PC-3 (cell line): Measurements from ENCODE around the gene CPN2. TPM values are rescaled to one million over a fixed set of nuclear protein-coding genes. Genes with fewer than 3 reads are reported as not detected.
A peak's percentile ranks its signal among the peaks of the same experiment; 100 is the strongest.

Experiments
- ATAC-seq: fragments of 200-7000 bp; cut with Tn5 transposase; 2 replicates; pipeline ENCODE4 v1.9.1; 2020; ENCODE audit warnings: mild to moderate bottlenecking, moderate library complexity
- BruUV-seq: library from RNA; stranded (reverse); fragments of 400-500 nt; replicated peaks from 2 replicates; lab custom pipeline; 2021; lab: Mats Ljungman, UMichigan
- CTCF ChIA-PET: fragments of 300-600 bp; sonication (Branson Sonifier 250); formaldehyde crosslinking; loops from one replicate; lab custom pipeline; 2022; ENCODE audit warnings: antibody characterized with exemption; lab: Charles Lee
- POLR2A ChIA-PET: fragments of 300-600 bp; sonication (Branson Sonifier 250); formaldehyde crosslinking; loops from one replicate; lab custom pipeline; 2022; ENCODE audit warnings: antibody characterized with exemption; ENCODE audit not compliant: unreplicated experiment; lab: Charles Lee
- DNase-seq: peaks from one replicate; pipeline ENCODE4 v3.0.0-alpha.2; 2015
- H2AFZ ChIP-seq: fragments of 300-600 bp; sonication (generic); 2 replicates; pipeline ENCODE4 v1.6.0; 2016; ENCODE audit warnings: antibody characterized with exemption, low read length
- H3F3A ChIP-seq: fragments of 300-600 bp; sonication (generic); one replicate; pipeline ENCODE4 v1.6.0; 2017; ENCODE audit warnings: antibody characterized with exemption, low read length, control low read depth, mild to moderate bottlenecking; ENCODE audit not compliant: unreplicated experiment
- H3K27ac ChIP-seq: fragments of 300-600 bp; sonication (generic); 2 replicates; pipeline ENCODE4 v1.5.1; 2016; ENCODE audit warnings: mild to moderate bottlenecking, low read length
- H3K27me3 ChIP-seq: fragments of 300-600 bp; sonication (generic); 2 replicates; pipeline ENCODE4 v1.6.1; 2016; ENCODE audit warnings: low read length, mixed read lengths
- H3K36me3 ChIP-seq: fragments of 300-600 bp; sonication (generic); 2 replicates; pipeline ENCODE4 v1.6.1; 2016; ENCODE audit warnings: low read depth, mixed run types, low read length, mixed read lengths
- H3K4me1 ChIP-seq: fragments of 300-600 bp; sonication (generic); 2 replicates; pipeline ENCODE4 v1.5.1; 2016; ENCODE audit warnings: low read length; ENCODE audit not compliant: insufficient read depth
- H3K4me2 ChIP-seq: fragments of 300-600 bp; sonication (generic); 2 replicates; pipeline ENCODE4 v1.6.0; 2016; ENCODE audit warnings: low read length
- H3K4me3 ChIP-seq: fragments of 300-600 bp; sonication (generic); 2 replicates; pipeline ENCODE4 v1.5.1; 2016; ENCODE audit warnings: mild to moderate bottlenecking, low read length, mixed read lengths
- H3K79me2 ChIP-seq: fragments of 300-600 bp; sonication (generic); 2 replicates; pipeline ENCODE4 v1.6.1; 2017; ENCODE audit warnings: low read length, mixed read lengths
- H3K9ac ChIP-seq: fragments of 300-600 bp; sonication (generic); 2 replicates; pipeline ENCODE4 v1.6.0; 2016; ENCODE audit warnings: mild to moderate bottlenecking, low read length
- H3K9me2 ChIP-seq: fragments of 300-600 bp; sonication (generic); replicated peaks from 2 replicates; pipeline ENCODE4 v1.6.1; 2016; ENCODE audit warnings: mixed run types, low read length, mixed read lengths
- H3K9me3 ChIP-seq: fragments of 300-600 bp; sonication (generic); 2 replicates; pipeline ENCODE4 v1.6.1; 2016; ENCODE audit warnings: low read length, mixed read lengths
- H4K20me1 ChIP-seq: fragments of 300-600 bp; sonication (generic); 2 replicates; pipeline ENCODE4 v1.6.1; 2016; ENCODE audit warnings: low read length, mixed read lengths
- CTCF ChIP-seq: fragments of 300-600 bp; sonication (generic); conservative IDR thresholded peaks from 2 replicates; pipeline ENCODE4 v1.5.1; 2017; ENCODE audit warnings: antibody characterized with exemption, low read depth, mild to moderate bottlenecking, low read length
- EZH2 ChIP-seq: fragments of 300-600 bp; sonication (generic); IDR thresholded peaks from one replicate; pipeline ENCODE4 v1.6.1; 2017; ENCODE audit warnings: antibody characterized with exemption, mild to moderate bottlenecking, low read length; ENCODE audit not compliant: unreplicated experiment
- EZH2phosphoT487 ChIP-seq: fragments of 300-600 bp; sonication (generic); IDR thresholded peaks from 2 replicates; pipeline ENCODE4 v1.6.1; 2018; ENCODE audit warnings: mild to moderate bottlenecking, antibody characterized with exemption, low read length, borderline replicate concordance
- intact Hi-C: fragments of 100-400 bp; cut with micrococcal nuclease; formaldehyde crosslinking; loops from 2 replicates; pipeline ENCODE4 v1.9.0; 2023
- total RNA-seq: library from RNA; depleted of rRNA; stranded (reverse); fragments of >200 nt; gene quantifications from 2 replicates; pipeline ENCODE4 v1.2.3, GENCODE V29; 2014

Gene CPN2
- total RNA-seq, 1 experiment from 2014 or later: 0.07 TPM

- DNase-seq: no peak
- no peak overlapping the region for H3K4me3 ChIP-seq
- no peaks in the 10 kb centered on the region for H3K79me2 ChIP-seq
- peak; percentile 38; the same call in 1 of the 2 replicates for ATAC-seq
- H2AFZ ChIP-seq: no peak overlapping the region
- TF ChIP-seq EZH2: no peak
- no peak for TF ChIP-seq CTCF
- TF ChIP-seq EZH2phosphoT487: no peak
- no TSS peak for BruUV-seq
- H3K27ac ChIP-seq: no peak overlapping the region
- H3K4me1 ChIP-seq: no peaks in the 10 kb centered on the region
- H3K9me2 ChIP-seq: no peaks in the 10 kb centered on the region
- H3K36me3 ChIP-seq: no peaks in the 10 kb centered on the region
- no peaks in the 10 kb centered on the region for H4K20me1 ChIP-seq
- peaks cover 19% of the 10 kb centered on the region for H3K27me3 ChIP-seq
- no peak overlapping the region for H3K9ac ChIP-seq
- CTCF ChIA-PET: interaction anchor here (0.6 kb wide), 1 partner anchor 43 kb away, joined by 3 read pairs; no protein-coding TSS in a partner anchor
- POLR2A ChIA-PET: no interaction called here
- no peaks in the 10 kb centered on the region for H3F3A ChIP-seq
- no peaks in the 10 kb centered on the region for H3K9me3 ChIP-seq
- intact Hi-C loops: no loop called here
- no peak overlapping the region for H3K4me2 ChIP-seq
Measured at GRCh38 chr3:194386648-194387047, 35.5 kb upstream of the CPN2 start.

- intact Hi-C loops: no loop called here
- H3K27ac ChIP-seq: no peak overlapping the region
- TF ChIP-seq EZH2 (no peak), CTCF (no peak), EZH2phosphoT487 (no peak)
- POLR2A ChIA-PET: no interaction called here
- no peaks in the 10 kb centered on the region for H4K20me1 ChIP-seq
- no peak overlapping the region for H3K4me2 ChIP-seq
- H3K36me3 ChIP-seq: no peaks in the 10 kb centered on the region
- CTCF ChIA-PET: no interaction called here
- no peaks in the 10 kb centered on the region for H3F3A ChIP-seq
- H3K4me1 ChIP-seq: no peaks in the 10 kb centered on the region
- DNase-seq (no peak), ATAC-seq (no peak)
- no peak overlapping the region for H2AFZ ChIP-seq
- BruUV-seq: no TSS peak
- no peaks in the 10 kb centered on the region for H3K79me2 ChIP-seq
- no peaks in the 10 kb centered on the region for H3K9me2 ChIP-seq
- H3K9ac ChIP-seq: no peak overlapping the region
- no peaks in the 10 kb centered on the region for H3K9me3 ChIP-seq
- peaks cover 15% of the 10 kb centered on the region for H3K27me3 ChIP-seq
- no peak overlapping the region for H3K4me3 ChIP-seq
Measured at GRCh38 chr3:194386066-194386465, 34.9 kb upstream of the CPN2 start.

DNA sequence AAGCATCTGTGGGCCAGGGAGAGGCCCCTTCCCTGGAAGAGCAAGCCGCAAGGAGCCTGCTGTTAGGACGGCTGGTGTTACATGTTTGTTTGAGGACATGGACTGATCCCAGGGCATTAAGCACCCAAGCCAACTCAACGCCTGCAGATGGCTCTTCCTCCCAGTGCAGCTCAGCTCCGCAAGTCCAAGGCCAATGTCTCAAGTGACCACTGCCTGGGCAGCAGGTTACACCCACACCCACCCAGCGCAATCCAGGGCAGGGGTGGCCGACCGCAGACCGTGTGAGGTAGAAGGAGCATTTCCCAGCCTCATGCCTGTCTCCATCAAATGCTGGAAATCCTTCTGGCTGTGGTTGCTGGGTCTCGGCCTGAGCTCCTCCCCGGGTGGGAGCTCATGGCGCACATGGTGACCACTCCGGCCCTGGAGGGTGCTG is 33.5 kb upstream of the CPN2 start:
- no TSS peak for BruUV-seq
- no peak overlapping the region for H2AFZ ChIP-seq
- POLR2A ChIA-PET: no interaction called here
- H3K4me1 ChIP-seq: no peaks in the 10 kb centered on the region
- no peak for TF ChIP-seq EZH2
- TF ChIP-seq CTCF: no peak
- no peak for TF ChIP-seq EZH2phosphoT487
- H3K36me3 ChIP-seq: no peaks in the 10 kb centered on the region
- no peaks in the 10 kb centered on the region for H3K79me2 ChIP-seq
- no peak overlapping the region for H3K4me3 ChIP-seq
- CTCF ChIA-PET: no interaction called here
- H4K20me1 ChIP-seq: no peaks in the 10 kb centered on the region
- DNase-seq: no peak
- intact Hi-C loops: no loop called here
- H3K27ac ChIP-seq: no peak overlapping the region
- no peaks in the 10 kb centered on the region for H3K9me2 ChIP-seq
- no peaks in the 10 kb centered on the region for H3K9me3 ChIP-seq
- 0 out of 2 replicates have a peak, but pooled peaks cover under 1% of the 10 kb centered on the region for H3K27me3 ChIP-seq
- no peak overlapping the region for H3K4me2 ChIP-seq
- ATAC-seq: no peak
- H3K9ac ChIP-seq: no peak overlapping the region
- no peaks in the 10 kb centered on the region for H3F3A ChIP-seq
